NOMO-1 treated with DMSO at 0.1 percent for 48 hours (cell line): ENCODE measurements around the gene SPATA13.
A peak's percentile ranks its signal among the peaks of the same experiment; 100 is the strongest.

Experiments
- DNase-seq: peaks from one replicate; lab custom pipeline; 2025; ENCODE audit not compliant: unreplicated experiment; lab: John Stamatoyannopoulos, UW

SPATA13 gene

DNA sequence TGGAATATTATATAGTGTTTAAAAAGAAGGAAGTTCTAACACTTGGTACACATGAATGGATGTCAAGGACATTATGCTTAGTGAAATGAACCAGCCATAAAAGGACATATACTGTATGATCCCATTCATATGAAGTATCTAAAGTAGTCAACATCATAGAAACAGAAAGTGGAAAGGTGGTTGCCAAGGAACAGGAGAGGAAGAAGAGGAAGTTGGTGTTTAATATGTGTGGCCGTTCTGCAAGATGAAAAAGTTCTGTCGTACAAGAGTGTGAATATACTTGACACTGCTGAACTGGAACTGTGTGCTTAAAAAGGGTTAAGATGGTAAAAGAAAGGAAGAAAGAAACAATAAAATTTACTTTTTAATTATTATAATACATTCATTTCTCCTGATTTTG, 115.8 kb downstream of the SPATA13 start:
- DNase-seq, result peak; percentile 87

DNA sequence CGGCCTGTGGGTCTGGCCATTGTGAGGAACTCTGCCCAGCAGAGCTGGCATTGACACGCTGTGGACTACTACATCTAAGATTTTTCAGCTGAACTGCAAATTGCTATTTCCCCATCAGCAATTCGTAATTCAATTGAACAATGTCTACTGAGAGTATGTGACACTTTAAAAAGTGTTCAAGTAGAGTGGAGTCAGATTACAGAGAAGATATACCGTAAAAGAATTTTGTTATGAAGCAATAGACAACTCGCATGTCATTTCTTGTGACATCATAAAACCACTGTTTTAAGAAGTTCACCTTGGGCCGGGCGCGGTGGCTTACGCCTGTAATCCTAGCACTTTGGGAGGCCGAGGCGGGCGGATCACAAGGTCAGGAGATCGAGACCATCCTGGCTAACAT, 116.3 kb downstream of the SPATA13 start:
- DNase-seq, result peak; percentile 6

DNA sequence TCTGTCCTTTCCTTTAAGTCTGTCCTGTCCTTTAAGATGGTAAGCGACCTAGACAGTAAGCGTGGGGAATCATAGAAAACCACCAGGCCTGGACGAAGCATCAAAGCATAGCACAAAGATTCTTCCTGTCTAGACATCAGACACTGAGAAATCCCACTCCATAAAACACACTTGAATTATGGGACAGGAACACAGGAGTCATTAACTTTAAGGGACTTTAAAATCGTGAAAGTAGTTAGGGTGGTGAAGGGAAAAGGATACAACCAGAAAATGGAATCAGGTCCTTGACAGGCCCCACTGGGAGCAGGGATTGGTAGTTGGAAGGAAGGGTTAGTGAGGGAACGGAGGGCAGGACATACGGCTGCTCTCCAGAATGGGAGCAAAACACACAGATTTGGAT, 117.2 kb downstream of the SPATA13 start:
- DNase-seq, result no peak

DNA sequence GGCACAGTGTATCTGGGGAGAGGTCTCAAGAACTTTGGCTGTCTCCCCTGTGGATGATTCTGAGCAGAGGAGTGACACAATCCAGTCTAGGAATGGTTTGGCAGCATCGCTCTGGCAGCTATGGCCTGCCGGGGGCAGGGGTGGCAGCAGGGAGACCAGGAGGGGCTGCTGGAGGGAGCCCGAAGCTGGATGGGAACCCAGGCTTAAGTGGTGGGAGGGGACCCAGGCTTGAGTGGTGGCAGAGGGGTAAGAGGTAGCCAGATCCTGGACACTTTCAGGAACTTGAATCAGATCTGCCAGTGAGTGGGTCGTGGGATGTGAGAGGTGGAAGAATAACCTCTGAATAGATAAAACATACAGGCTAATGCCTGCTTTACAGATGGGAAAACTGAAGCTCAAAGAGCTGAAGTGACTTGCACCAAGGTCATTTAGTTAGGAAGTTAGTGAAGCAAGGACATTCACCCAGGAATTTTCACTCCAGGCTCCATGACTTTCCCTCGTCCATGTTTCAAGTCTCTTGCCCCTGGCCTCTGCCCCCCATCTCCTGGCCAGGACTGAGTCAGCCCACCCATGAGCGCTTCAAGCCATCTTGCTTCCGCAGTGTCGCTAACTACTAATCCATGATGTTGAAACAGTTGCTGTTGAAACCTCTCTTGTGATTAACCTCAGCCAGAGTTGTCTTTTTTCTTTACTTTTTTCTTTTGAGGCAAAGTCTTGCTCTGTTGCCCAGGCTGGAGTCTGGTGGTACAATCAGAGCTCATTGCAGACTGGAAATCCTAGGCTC, 119.0 kb downstream of the SPATA13 start:
- peak; percentile 76 for DNase-seq

DNA sequence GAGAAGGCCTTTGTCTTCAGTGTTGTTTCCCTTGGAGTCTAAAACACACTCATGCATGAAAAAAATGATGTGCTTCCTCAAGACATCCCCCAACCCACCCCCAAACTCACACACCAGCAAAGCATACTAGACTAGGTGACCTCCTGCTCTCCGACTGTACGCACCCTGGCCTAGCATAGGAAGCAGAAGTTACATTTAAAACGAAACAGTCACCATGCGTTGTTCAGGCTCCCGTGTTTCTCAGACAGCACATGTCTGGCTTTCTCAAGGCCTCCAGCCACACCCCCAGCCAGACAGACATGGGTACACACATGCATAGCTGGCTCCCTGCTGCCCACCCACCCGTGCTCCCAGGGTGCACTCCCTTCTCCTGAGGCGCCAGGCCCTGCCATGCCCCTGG, 120.2 kb downstream of the SPATA13 start:
- peak; percentile 71 for DNase-seq

DNA sequence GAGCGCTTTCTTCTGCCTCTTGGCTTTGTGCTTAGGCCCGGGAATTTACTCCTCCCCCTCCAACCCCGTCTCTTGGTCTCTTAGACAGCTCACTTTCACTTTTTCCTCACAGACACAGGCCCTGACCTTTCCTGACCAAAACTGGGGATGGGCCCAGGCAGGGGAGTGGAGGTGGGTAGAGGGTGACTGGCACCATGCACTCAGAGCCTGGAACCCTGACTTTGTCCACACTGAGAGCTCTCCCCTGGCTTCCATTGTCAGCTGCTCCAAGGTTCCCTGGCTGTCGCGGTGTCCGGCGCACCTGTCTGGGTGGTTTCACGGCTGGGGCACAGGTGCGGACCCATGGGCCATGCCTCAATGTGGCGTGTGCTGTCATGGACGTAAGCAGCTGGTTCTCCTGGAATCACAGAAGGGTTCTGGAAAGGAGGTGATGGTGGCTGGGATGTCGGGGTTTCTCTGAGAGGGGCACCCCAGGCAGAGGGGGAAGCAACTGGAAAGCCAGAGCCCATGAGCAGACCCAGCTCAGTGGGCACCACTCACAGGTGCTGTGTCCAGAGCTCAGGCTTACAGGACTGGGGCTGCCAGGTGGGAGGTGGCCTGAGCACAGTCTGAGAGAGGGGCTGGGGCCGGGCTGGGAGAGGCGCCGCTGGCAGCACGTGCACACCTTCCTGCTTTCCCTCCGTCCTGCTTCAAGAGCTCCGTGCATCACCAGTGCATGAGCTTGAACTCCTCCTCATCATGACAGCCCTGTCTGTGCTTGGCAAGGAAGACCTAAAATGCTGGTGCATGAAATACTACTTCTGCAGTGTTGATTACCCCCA, 120.9 kb downstream of the SPATA13 start:
- no peak for DNase-seq

DNA sequence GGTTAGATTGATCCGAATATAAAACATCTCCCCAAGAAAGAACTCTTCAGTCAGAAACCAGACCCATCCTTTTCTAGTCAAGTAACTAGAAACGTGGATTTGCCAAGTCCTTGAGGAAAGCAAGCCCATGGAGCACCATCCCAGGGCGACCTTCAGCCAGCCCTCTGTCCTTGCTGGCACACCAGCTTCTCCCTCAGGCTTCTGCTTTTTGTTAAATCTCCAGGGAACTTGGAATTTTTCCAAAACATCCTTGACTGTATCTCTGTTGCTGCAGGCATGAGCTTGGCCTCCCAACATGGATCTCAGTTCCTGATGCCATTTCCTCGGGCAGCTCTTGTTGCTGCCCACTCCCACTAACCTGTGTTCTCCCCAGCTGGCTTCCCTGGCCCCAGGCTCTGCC, 121.7 kb downstream of the SPATA13 start:
- DNase-seq, result no peak

DNA sequence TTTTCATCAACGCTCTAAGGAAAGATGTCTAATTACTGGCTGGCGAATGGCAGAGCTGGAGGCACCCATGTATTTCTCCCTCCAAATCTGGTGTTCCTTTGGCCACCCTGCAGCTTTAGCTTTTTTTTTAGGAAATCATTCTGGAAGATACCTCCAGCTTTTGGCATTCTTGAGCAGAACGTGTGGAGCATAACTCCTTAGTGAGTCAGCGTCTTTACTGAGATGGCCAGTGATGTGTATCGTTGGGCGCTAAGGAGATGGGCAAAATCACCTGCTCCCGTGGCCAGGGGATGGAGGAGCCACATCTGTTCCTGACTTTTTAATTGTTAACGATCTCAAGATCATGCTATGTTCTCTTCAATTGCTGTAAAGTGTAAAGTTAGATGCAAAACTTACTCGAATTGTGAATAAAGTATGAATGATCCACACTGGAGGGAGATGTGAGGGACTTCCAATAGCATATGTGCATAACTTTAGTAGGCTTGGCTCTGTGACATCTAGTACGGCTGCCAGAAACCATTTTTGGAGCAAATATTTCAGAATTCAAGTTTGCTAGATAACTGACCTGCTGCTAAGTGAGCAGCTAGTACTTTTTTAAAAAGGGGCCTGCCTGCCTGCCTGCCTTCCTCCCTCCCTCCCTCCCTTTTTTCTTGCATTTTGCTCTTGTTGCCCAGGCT, 124.5 kb downstream of the SPATA13 start:
- DNase-seq, result no peak

DNA sequence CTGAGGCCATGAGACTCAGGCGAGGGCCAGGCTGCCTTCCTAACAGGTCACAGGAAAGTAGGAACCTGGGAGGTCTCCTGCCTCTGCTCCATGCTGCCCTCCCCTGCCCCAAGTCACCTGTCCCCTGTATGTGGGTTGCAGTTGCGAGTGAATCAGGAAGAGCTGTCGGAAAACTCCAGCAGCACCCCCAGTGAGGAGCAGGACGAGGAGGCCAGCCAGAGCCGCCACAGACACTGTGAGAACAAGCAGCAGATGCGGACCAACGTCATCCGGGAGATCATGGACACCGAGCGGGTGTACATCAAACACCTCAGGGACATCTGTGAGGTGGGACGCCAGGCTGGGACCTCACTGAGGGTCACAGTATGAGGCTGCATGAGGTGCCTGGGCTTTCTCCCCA, 126.1 kb downstream of the SPATA13 start:
- no peak for DNase-seq

DNA sequence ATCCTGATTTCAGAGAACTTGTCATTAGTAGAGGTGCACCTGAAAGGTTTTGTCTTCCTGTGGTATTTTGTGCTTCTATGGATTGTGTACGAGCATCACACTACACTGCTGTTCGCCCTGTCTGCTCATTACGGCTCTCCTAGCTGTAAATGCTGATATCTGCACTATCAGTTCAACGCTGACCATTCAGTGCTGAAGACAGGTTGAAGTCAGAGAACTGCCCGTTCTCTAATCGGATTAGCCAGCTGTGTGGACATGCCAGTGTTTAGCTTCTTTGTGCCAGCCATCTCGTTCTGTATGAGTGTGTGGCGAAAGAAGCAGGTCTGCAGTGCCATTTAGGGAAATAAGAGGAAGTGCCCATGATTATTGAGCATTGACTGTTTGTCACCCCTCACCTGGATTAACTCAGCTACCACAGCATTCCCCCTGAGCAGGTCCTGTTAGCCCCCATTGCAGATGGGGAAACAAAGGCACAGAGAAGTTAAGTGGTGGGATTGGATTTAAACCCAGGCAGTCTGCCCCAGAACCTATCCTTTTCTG, 127.3 kb downstream of the SPATA13 start:
- DNase-seq, result peak; percentile 24

DNA sequence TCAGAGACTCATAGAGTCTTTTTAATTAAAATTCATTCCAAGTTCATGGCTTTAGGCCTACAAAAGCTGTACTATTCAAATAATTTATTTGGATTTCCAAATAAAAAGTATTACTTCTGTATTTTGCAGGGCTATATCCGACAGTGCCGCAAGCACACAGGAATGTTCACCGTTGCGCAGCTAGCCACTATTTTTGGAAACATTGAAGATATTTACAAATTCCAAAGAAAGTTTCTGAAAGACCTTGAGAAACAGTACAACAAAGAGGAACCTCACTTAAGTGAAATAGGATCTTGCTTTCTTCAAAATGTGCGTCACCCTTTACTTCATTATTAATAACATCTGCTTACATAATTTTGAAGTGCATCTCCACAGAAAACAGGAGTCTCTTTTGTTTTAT, 128.3 kb downstream of the SPATA13 start:
- DNase-seq, result peak; percentile 77

DNA sequence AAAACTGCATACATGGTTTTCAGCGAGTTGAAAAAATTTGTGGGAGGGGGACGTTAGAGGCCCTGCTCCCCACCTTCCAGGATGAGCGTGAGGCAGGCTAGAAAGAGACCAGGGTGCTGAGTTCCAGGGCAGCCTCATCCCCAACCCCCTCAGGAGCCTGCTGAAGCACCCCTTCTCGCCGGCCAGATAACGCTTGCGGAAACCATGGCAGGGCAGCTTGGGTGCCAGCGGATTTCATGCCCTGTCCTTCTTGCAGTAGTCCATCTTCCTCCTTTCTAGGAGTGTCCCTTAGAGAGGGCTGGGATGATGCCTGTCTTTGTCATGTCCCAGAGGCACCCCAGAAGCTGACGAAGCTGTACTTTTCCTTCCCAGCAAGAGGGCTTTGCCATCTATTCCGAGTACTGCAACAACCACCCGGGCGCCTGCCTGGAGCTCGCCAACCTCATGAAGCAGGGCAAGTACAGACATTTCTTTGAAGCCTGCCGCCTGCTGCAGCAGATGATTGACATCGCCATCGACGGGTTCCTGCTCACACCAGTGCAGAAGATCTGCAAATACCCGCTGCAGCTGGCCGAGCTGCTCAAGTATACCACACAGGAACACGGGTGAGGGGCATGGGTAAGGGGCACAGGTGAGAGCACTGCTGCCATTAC, 129.9 kb downstream of the SPATA13 start:
- DNase-seq, result no peak

DNA sequence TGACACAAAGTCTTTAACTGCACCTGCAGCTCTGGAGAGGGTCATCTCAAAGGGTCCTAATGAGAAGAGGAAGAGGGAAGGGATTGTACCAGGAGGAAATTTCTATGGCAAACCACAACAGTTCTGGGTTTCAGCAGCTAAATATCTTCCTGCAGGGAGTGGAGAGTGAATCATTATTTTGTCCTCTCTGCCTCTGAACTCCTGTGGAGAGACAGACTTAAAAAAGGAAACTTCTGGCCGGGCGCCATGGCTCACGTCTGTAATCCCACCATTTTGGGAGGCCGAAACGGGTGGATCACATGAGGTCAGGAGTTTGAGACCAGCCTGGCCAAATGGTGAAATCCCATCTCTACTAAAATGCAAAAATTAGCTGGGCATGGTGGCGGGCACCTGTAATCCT, 132.0 kb downstream of the SPATA13 start:
- no peak for DNase-seq

DNA sequence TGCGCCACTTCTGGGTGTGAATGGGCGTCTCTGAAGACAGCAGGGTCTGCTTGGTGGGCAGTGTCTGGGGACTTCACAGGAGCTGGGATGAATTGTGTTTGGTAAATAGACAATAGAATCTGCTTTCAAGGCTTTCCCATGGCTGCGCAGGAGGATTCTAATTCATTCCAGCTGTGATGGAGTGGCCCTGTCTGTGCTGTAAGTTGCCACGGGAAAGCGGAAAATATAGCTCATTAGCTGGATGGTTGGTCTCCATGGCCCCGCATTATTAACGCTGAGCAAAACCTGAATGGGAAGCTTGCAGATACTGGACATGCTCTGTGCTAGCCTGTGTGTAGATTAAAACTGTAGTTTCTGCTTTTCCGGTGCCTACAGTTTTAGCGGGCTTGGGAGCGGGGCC, 133.2 kb downstream of the SPATA13 start:
- no peak for DNase-seq

DNA sequence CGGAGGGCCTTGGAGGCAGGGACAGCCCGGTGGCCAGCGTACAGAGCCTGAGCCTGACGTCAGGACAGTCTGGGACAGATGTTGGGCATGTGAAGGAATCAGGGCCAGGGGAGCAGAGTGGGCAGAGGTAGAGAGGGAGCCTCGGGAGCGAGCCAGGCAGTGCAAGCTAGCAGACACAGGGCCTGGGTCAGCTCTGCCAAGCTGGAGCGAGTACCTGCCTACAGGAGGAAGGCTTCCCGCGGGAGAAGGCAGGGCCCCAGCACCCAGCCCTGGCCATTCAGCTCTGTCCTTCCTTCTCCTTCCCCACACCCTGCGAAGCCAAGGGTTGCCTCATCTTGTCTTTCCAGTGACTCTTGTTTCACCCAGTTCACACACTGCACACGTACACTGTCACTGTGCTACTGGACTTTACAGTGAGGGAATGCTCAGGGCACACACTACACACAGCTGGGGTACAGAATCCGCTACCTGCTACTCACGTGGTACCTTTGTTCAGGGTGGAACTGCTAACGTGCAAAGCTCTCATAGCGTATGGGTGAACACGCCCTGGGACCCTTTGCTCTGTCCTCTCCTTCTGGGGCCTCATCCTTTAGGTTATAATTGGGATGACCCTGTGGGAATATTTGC, 139.1 kb downstream of the SPATA13 start:
- DNase-seq, result no peak

DNA sequence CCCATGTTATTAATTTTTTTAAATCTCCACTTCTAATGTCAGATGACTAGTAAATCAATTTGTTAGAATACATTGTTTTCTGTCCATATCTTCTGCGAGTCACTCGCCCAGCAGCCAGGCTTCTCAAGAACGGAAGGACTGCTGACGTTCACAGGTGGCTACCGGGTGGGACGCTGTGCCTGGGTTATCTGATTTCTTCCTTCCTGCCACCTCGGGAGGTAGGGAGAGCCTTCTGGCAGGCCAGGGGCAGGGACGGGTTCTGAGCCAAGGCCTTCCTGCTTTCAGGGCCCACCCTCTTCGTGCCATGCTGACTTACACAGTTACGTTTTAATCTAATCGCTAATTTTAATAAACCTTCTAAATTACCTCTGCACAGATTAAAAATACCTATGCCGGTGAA, 140.9 kb downstream of the SPATA13 start:
- no peak for DNase-seq

DNA sequence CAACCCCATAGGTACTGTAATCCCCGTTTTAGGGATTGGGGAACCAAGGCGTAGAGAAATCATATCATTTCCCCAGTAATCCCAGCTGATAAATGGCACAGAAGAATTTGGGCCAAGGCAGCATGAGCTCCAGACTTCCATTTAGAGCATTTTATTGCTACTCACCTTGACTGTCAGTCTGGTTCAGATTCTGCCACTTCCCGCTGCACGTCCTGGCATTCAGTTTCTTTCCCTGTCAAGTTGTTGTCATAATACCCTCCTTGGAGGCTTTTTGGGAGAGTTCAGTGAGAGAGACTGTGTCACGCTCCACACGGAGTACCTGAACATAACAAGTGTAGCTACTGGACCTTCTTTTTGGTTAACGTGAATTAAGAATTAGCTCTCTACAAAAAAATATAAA, 141.4 kb downstream of the SPATA13 start:
- no peak for DNase-seq

DNA sequence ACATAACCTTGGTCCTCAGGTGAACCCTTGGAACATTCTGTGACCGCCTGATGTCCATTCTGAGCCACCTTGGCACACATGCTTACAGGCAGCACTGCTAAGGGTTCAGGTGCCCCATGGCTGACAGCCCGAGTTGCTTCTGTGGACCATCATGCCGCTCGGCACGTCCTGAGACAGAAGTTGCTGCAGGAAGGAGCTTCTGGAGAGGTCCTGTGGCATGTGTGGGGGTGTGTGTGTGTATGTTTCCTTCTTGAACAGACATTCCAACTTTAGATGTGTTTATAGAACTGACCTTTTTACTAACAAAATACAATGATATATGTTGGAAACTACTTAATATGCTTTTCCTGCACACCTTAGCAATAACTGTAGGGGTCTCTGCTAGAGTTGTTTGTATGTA, 144.1 kb downstream of the SPATA13 start:
- no peak for DNase-seq

DNA sequence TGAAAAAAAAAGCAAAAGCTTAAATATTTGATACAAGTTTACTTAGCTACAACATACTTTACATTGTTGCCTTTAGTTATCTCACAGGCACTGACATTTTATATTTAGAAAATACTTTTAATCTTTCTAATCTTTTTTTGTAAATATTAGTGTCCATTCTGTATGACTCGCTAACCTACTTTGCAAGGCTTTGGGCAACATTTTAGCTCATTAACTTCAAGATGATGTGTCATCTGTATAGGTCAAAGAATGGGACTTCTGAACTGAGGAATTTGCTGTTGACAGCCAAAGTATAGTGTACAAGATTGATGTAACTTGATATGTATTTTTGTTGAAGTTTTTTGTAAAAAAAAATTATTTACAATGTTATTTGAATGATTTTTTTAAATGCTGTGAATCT, 146.1 kb downstream of the SPATA13 start:
- DNase-seq, result no peak

DNA sequence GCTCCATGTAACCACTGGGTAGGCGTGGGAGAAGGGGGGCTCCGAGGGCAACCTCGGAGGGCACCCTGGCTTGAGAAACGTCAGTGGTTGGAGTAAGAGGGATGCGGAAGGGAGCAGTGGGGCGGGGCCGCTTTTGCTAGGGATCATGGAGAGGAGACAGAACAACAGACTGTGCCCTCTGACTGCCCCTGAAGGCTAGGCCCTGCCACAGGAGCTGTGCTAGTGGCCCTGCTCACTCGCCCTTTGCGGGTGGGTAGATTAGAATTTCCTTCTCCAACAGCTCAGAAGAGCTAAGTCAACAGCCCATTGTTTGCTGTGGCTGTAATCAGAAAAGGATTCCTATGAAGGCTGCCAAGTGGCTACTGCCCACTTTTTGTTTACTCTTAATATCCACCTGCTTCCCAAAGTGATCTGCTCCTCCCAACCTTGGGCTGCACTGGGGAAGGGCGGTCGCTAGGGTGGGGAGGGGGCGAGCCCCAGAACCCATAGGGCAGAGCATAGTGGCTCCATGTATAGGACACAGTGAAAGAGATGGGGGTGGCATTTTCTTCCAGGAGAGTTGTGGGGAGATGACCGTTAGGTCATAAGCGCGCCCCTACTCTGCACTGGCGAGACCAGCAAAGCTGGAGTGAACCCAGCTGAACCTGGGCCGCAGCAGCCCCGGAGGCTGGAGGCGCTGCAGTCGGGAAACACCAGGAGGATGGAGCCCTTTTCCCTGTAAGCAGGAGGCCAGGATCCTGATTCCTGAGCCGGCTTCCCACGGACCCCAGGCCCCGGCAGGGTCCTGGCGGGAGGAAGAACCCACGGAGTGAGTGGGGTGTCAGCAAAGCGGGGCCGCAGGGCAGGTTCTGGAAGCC, 146.9 kb downstream of the SPATA13 start:
- no peak for DNase-seq
